Spinal cord (tissue), 10 donors: ENCODE measurements around the gene GPR42. TPM values are rescaled to one million over a fixed set of nuclear protein-coding genes. Genes with fewer than 3 reads are reported as not detected.

ENCODE experiments used
- DNase-seq, 6 donors: peaks; one replicate each; pipeline versions ENCODE4 v3.0.0 to v3.0.0-alpha.2; 2013 to 2015; ENCODE audit warnings: low spot score in 6 of 6, low read depth in 4 of 6
- H3K27ac ChIP-seq: one replicate; pipeline ENCODE4 v1.5.1; 2013; ENCODE audit warnings: low read depth, low read length, control low read depth
- H3K27me3 ChIP-seq: one replicate; pipeline ENCODE4 v1.6.1; 2013; ENCODE audit warnings: low read length; ENCODE audit not compliant: control insufficient read depth, insufficient read depth
- H3K36me3 ChIP-seq: one replicate; pipeline ENCODE4 v1.6.1; 2013; ENCODE audit warnings: low read length; ENCODE audit not compliant: control insufficient read depth, insufficient read depth
- H3K4me1 ChIP-seq: one replicate; pipeline ENCODE4 v1.6.1; 2013; ENCODE audit warnings: low read length; ENCODE audit not compliant: control insufficient read depth, insufficient read depth
- H3K4me3 ChIP-seq: one replicate; pipeline ENCODE4 v1.5.1; 2013; ENCODE audit warnings: low read depth, low read length, control low read depth
- H3K9me3 ChIP-seq: one replicate; pipeline ENCODE4 v1.6.1; 2013; ENCODE audit warnings: low read length; ENCODE audit not compliant: control insufficient read depth, insufficient read depth
- WGBS: methylation state at CpG from one replicate; pipeline ENCODE4 v1.1.5; 2013; ENCODE audit warnings: missing lambda C conversion rate; ENCODE audit not compliant: insufficient coverage; 5-methylcytosine and 5-hydroxymethylcytosine counted together
- polyA plus RNA-seq, 2 donors: library from polyadenylated mRNA; unstranded; fragments of 120-200 nt; gene quantifications; one replicate each; pipeline ENCODE4 v1.2.1, GENCODE V29; 2013; ENCODE audit not compliant: insufficient read length in 2 of 2
- total RNA-seq, 2 donors: library from RNA; depleted of rRNA in 1 of 2; stranded (reverse); fragments of 120-200 nt in 1 of 2; fragments of >200 nt in 1 of 2; gene quantifications; one replicate each; pipeline versions ENCODE4 v1.2.3 to v1.2.4, GENCODE V29; 2013 to 2014
- donor health status: healthy.

Gene GPR42
- total and polyA plus RNA-seq, 4 donors = 0.14 TPM; not detected in 3

DNA sequence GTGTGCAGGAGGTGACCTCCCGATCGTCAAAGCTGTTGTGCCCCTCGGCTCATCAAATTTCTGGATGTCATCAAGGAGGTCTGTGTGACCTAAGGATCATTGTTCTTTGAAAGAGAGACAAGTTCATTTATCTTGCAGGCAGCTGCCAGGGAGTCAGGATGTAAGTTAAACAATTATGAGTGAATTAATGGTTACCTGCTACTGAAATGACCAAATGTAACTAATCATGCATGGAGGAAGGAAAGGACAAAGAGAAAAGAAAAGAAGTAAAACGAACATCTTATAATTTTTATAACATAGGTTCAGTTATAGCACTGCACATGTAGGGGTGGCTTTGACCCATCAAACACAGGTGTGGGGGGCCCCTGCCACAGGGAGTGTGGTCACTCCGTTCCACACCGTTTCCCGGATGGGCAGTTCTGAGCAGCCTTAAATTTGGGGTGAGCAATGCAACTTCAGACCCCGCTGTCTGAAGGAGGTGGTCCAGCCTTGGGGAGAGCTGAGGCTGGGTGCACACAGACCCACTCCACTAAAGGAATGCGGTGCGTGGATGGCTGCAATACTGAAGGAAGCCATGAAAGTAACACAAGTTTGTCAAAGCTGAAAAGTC, 36.6 kb upstream of the GPR42 start:
- DNase-seq = no peak
- no peaks in the 10 kb centered on the region for H3K4me1 ChIP-seq
- no peaks in the 10 kb centered on the region for H3K27me3 ChIP-seq
- H3K27ac ChIP-seq = no peak overlapping the region
- H3K36me3 ChIP-seq = no peaks in the 10 kb centered on the region
- WGBS = 81% methylated on average over 7 of the region's 10 CpGs
- H3K4me3 ChIP-seq = no peak overlapping the region
- H3K9me3 ChIP-seq = no peaks in the 10 kb centered on the region

- Histone ChIP-seq H3K27ac (no peak overlapping the region), H3K9me3 (no peaks in the 10 kb centered on the region), H3K36me3 (no peaks in the 10 kb centered on the region), H3K4me1 (no peaks in the 10 kb centered on the region), H3K27me3 (no peaks in the 10 kb centered on the region), H3K4me3 (no peak overlapping the region)
- DNase-seq = no peak
- WGBS = 84% methylated on average over 13 of the region's 21 CpGs
Measured at GRCh38 chr19:35336166-35336955, 34.5 kb upstream of the GPR42 start.

DNA sequence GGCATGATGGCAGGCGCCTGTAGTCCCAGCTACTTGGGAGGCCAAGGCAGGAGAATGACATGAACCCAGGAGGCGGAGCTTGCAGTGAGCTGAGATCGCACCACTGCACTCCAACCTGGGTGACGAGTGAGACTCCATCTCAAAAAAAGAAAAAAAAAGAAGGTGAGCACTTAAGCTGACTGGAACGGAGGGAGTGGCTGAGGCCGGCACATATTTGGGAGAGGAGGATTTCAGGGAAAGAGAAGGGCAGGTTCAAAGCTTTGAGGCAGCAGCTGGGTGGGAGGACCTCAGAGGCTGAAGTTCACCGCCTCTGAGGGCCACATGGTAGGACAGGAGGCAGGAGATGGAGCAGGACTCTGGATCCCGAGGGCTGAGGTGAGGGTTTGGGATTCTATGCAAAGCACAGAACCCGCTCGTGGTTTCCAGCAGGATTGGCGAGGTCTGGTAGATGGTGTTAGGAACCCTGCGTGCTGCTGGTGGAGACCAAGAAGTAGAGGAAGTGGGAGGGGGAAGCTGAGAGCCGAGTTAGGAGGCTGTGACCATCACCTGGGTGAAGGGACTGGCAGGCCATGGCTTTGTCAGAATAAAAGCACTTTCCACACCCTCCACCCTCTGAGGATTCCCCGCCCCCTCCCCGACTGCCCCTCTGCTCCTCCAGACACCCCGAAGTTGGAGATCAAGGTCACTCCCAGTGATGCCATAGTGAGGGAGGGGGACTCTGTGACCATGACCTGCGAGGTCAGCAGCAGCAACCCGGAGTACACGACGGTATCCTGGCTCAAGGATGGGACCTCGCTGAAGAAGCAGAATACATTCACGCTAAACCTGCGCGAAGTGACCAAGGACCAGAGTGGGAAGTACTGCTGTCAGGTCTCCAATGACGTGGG, 33.5 kb upstream of the GPR42 start:
- H3K4me1 ChIP-seq = no peaks in the 10 kb centered on the region
- no peak overlapping the region for H3K27ac ChIP-seq
- H3K27me3 ChIP-seq = no peaks in the 10 kb centered on the region
- H3K4me3 ChIP-seq = no peak overlapping the region
- WGBS = 84% methylated on average over 17 of the region's 25 CpGs
- no peaks in the 10 kb centered on the region for H3K9me3 ChIP-seq
- DNase-seq = no peak
- H3K36me3 ChIP-seq = no peaks in the 10 kb centered on the region

DNA sequence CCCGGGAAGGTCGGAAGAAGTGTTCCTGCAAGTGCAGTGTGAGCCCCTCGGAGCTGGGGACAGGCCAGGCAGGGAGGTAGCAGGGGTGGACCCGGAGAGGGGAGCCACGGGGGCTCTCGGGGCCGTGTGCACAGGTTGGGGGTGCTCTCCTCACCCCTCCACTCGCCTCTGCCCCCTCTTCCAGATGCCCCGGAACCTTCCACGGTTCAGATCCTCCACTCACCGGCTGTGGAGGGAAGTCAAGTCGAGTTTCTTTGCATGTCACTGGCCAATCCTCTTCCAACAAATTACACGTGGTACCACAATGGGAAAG, 32.9 kb upstream of the GPR42 start:
- no peaks in the 10 kb centered on the region for H3K36me3 ChIP-seq
- DNase-seq = no peak
- H3K9me3 ChIP-seq = no peaks in the 10 kb centered on the region
- H3K27me3 ChIP-seq = no peaks in the 10 kb centered on the region
- H3K4me1 ChIP-seq = no peaks in the 10 kb centered on the region
- 85% methylated on average over 6 of the region's 13 CpGs for WGBS
- no peak overlapping the region for H3K4me3 ChIP-seq
- no peak overlapping the region for H3K27ac ChIP-seq

GRCh38 chr19:35340431-35340830, 30.4 kb upstream of the GPR42 start:
- DNase-seq = no peak
- no peaks in the 10 kb centered on the region for H3K4me1 ChIP-seq
- H3K9me3 ChIP-seq = no peaks in the 10 kb centered on the region
- H3K4me3 ChIP-seq = no peak overlapping the region
- H3K27me3 ChIP-seq = no peaks in the 10 kb centered on the region
- WGBS = 91% methylated on average over 10 of the region's 11 CpGs
- H3K36me3 ChIP-seq = no peaks in the 10 kb centered on the region
- no peak overlapping the region for H3K27ac ChIP-seq

GRCh38 chr19:35341006-35341405, 29.9 kb upstream of the GPR42 start:
- H3K36me3 ChIP-seq = no peaks in the 10 kb centered on the region
- H3K9me3 ChIP-seq = no peaks in the 10 kb centered on the region
- 86% methylated on average over 16 of the region's 16 CpGs for WGBS
- no peak overlapping the region for H3K27ac ChIP-seq
- no peaks in the 10 kb centered on the region for H3K27me3 ChIP-seq
- DNase-seq = no peak
- no peaks in the 10 kb centered on the region for H3K4me1 ChIP-seq
- H3K4me3 ChIP-seq = no peak overlapping the region

GRCh38 chr19:35341565-35342225, 29.2 kb upstream of the GPR42 start:
- Histone ChIP-seq H3K9me3 (no peaks in the 10 kb centered on the region), H3K36me3 (no peaks in the 10 kb centered on the region), H3K4me3 (no peak overlapping the region), H3K4me1 (no peaks in the 10 kb centered on the region), H3K27me3 (no peaks in the 10 kb centered on the region), H3K27ac (no peak overlapping the region)
- whole genome bisulfite sequencing = 94% methylated on average over 6 of the region's 14 CpGs
- DNase-seq = no peak

- H3K36me3 ChIP-seq = no peaks in the 10 kb centered on the region
- H3K4me1 ChIP-seq = no peaks in the 10 kb centered on the region
- H3K27me3 ChIP-seq = no peaks in the 10 kb centered on the region
- H3K9me3 ChIP-seq = no peaks in the 10 kb centered on the region
- no peak for DNase-seq
- no peak overlapping the region for H3K4me3 ChIP-seq
- 59% methylated on average over 5 of the region's 5 CpGs for WGBS
- no peak overlapping the region for H3K27ac ChIP-seq
Measured at GRCh38 chr19:35342430-35342829, 28.4 kb upstream of the GPR42 start.

DNA sequence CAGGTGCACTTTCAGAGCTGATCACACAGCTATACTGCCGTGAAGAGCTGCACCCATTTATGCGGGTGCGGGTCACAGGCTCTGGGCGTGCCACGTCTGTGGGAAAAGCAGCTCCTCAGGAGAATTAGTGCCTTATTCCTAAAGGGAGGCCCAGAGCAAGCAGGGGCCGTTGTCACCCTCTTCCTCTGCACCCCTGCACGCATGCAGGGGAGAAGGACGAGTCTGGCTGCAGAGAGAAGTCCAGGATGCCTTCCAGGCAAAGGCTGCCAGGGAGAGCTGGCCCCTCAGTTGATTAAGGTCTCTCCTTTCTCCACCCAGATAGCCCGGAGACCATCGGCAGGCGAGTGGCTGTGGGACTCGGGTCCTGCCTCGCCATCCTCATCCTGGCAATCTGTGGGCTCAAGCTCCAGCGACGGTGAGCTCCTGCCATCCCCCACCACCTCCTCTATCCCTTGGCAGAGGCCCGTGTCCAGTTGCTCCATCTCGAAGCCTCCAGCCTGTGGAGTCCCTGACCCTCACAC, 26.3 kb upstream of the GPR42 start:
- no peaks in the 10 kb centered on the region for H3K36me3 ChIP-seq
- DNase-seq = peak in 1 of 6 donors; percentile 0
- no peak overlapping the region for H3K27ac ChIP-seq
- no peaks in the 10 kb centered on the region for H3K4me1 ChIP-seq
- 84% methylated on average over 16 of the region's 17 CpGs for WGBS
- H3K4me3 ChIP-seq = no peak overlapping the region
- no peaks in the 10 kb centered on the region for H3K9me3 ChIP-seq
- H3K27me3 ChIP-seq = no peaks in the 10 kb centered on the region
